Right lobe of liver (tissue), 6 donors: Measurements from ENCODE around the gene JAM2. TPM values are rescaled to one million over a fixed set of nuclear protein-coding genes. Genes with fewer than 3 reads are reported as not detected.
"Not testable (repeated sequence)": the region's sequence is repeated elsewhere in the genome, so short reads cannot be mapped to it uniquely, and the experiment has no call there.

ENCODE experiments used
- ATAC-seq, 4 donors: fragments of 200-7000 bp; cut with Tn5 transposase; one replicate each; pipeline ENCODE4 v1.9.1; 2020; ENCODE audit warnings: mild to moderate bottlenecking in 4 of 4, moderate library complexity in 4 of 4
- DNase-seq, 3 donors: peaks; one replicate each; pipeline ENCODE4 v3.0.0-alpha.2; 2020
- H3K27ac ChIP-seq, 3 donors: fragments of 200-600 bp; one replicate each; pipeline ENCODE4 v1.8.0; 2022
- H3K27me3 ChIP-seq, 2 donors: fragments of 200-600 bp; one replicate each; pipeline ENCODE4 v1.8.0; 2022
- H3K36me3 ChIP-seq, 4 donors: fragments of 200-600 bp; sonication (generic) in 1 of 4; one replicate each; pipeline versions ENCODE4 v1.5.1 to v1.8.0; 2017 to 2022; ENCODE audit warnings: control low read depth in 1 of 4
- H3K4me1 ChIP-seq, 4 donors: fragments of 200-600 bp; sonication (generic) in 1 of 4; one replicate each; pipeline versions ENCODE4 v1.5.1 to v1.8.0; 2017 to 2022; ENCODE audit warnings: control low read depth in 1 of 4
- H3K4me3 ChIP-seq, 3 donors: fragments of 200-600 bp; one replicate each; pipeline ENCODE4 v1.8.0; 2022
- H3K9me3 ChIP-seq, 4 donors: fragments of 200-600 bp; sonication (generic) in 1 of 4; one replicate each; pipeline versions ENCODE4 v1.5.1 to v1.8.0; 2017 to 2022; ENCODE audit warnings: control low read depth in 1 of 4
- CTCF ChIP-seq, 4 donors: fragments of 200-600 bp in 3 of 4; fragments of 450-650 bp in 1 of 4; IDR thresholded peaks; one replicate each; pipeline versions ENCODE4 v1.5.1 to v1.8.0; 2016 to 2022; ENCODE audit warnings: antibody characterized with exemption in 4 of 4, mild to moderate bottlenecking in 2 of 4
- POLR2A ChIP-seq: fragments of 450-650 bp; IDR thresholded peaks from one replicate; pipeline ENCODE4 v1.6.1; 2017; ENCODE audit warnings: antibody characterized with exemption, mild to moderate bottlenecking
- WGBS: methylation state at CpG from one replicate; pipeline ENCODE4 v1.1.6; 2018; ENCODE audit warnings: low coverage, low lambda C conversion rate; ENCODE audit not compliant: insufficient coverage; ENCODE audit errors: missing lambda C conversion rate; 5-methylcytosine and 5-hydroxymethylcytosine counted together
- intact Hi-C, 2 donors: fragments of 100-400 bp; cut with DNase I; formaldehyde crosslinking; loops; one replicate each; pipeline versions ENCODE4 v1.11.2 to v1.14.1; 2022
- total RNA-seq, 6 experiments: library from RNA; depleted of rRNA in 2 of 6; stranded (reverse); fragments of >200 nt in 2 of 6; fragmentation: NEBNext Ultra II Directional in 3 of 6; extraction: Animal tissue kit (Norgen Biotek cat#: 25700) in 3 of 6; gene quantifications; one replicate each; pipeline versions ENCODE4 v1.1.0 to v1.2.4, GENCODE V29; 2016 to 2023
- donor health status: DM: no; HTN: yes; CAD: no.
- donor health status: DM: no; HTN: no; CAD: no.
- donor health status: DM: no; HTN: no; CAD: no.
- donor health status: DM: no; HTN: yes; CAD: no.
- donor health status: DM: no; HTN: yes; CAD: no.

JAM2 gene
- total RNA-seq, 6 experiments from 2014 or later = 1.3 to 2.9 (median 2.0) TPM

- H3K36me3 ChIP-seq = no peaks in the 10 kb centered on the region
- 90% methylated on average over 4 of the region's 4 CpGs for WGBS
- intact Hi-C loops = no loop called here
- no peaks in the 10 kb centered on the region for H3K9me3 ChIP-seq
- no peak for ATAC-seq
- no peaks in the 10 kb centered on the region for H3K4me1 ChIP-seq
- no peak overlapping the region for H3K4me3 ChIP-seq
- H3K27me3 ChIP-seq = no peaks in the 10 kb centered on the region
- no peak overlapping the region for H3K27ac ChIP-seq
- TF ChIP-seq CTCF (IDR thresholded peaks at IDR 0.05) = no peak
- no peak for TF ChIP-seq POLR2A
- no peak for DNase-seq
Measured at GRCh38 chr21:25624511-25624910, 14.5 kb upstream of the JAM2 start.

GRCh38 chr21:25625036-25625435, 14.0 kb upstream of the JAM2 start:
- intact Hi-C loops = no loop called here
- Histone ChIP-seq H3K4me3 (no peak overlapping the region), H3K27ac (no peak overlapping the region), H3K9me3 (no peaks in the 10 kb centered on the region), H3K4me1 (no peaks in the 10 kb centered on the region), H3K36me3 (no peaks in the 10 kb centered on the region), H3K27me3 (no peaks in the 10 kb centered on the region)
- no peak for TF ChIP-seq CTCF (IDR thresholded peaks at IDR 0.05)
- TF ChIP-seq POLR2A = no peak
- no peak for ATAC-seq
- 69% methylated on average over 1 of the region's 1 CpG for WGBS
- no peak for DNase-seq

GRCh38 chr21:25625776-25626555, 13.1 kb upstream of the JAM2 start:
- H3K36me3 ChIP-seq, H3K4me1 ChIP-seq, DNase-seq, intact Hi-C loops, H3K27ac ChIP-seq, ATAC-seq, H3K27me3 ChIP-seq, H3K4me3 ChIP-seq, H3K9me3 ChIP-seq: not testable (repeated sequence)
- 89% methylated on average over 11 of the region's 11 CpGs for WGBS

GRCh38 chr21:25626757-25627156, 12.3 kb upstream of the JAM2 start:
- peak; percentile 41 to 81 (median 62) for ATAC-seq
- intact Hi-C loops = no loop called here

More at GRCh38 chr21:25626757-25627156, 12.3 kb upstream of the JAM2 start:
- TF ChIP-seq CTCF (IDR thresholded peaks at IDR 0.05) (no peak), POLR2A (no peak)
- peak in 2 of 3 donors; percentile 49 for DNase-seq
- Histone ChIP-seq H3K27ac (no peak overlapping the region), H3K27me3 (no peaks in the 10 kb centered on the region), H3K4me1 (no peaks in the 10 kb centered on the region), H3K9me3 (no peaks in the 10 kb centered on the region), H3K4me3 (no peak overlapping the region), H3K36me3 (no peaks in the 10 kb centered on the region)
- WGBS = 50% methylated on average over 2 of the region's 2 CpGs
